ENCODE measurements around the gene NCKAP5.

- TF ChIP-seq, protein P1, sequence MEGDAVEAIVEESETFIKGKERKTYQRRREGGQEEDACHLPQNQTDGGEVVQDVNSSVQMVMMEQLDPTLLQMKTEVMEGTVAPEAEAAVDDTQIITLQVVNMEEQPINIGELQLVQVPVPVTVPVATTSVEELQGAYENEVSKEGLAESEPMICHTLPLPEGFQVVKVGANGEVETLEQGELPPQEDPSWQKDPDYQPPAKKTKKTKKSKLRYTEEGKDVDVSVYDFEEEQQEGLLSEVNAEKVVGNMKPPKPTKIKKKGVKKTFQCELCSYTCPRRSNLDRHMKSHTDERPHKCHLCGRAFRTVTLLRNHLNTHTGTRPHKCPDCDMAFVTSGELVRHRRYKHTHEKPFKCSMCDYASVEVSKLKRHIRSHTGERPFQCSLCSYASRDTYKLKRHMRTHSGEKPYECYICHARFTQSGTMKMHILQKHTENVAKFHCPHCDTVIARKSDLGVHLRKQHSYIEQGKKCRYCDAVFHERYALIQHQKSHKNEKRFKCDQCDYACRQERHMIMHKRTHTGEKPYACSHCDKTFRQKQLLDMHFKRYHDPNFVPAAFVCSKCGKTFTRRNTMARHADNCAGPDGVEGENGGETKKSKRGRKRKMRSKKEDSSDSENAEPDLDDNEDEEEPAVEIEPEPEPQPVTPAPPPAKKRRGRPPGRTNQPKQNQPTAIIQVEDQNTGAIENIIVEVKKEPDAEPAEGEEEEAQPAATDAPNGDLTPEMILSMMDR (IDR thresholded peaks at IDR 0.05) = no peak
- TF ChIP-seq EP300 (IDR thresholded peaks at IDR 0.05) (no peak), POLR2A (IDR thresholded peaks at IDR 0.05) (no peak)
Observed at GRCh38 chr2:132948211-132948610, 620.1 kb downstream of the NCKAP5 start.

Measured in upper lobe of left lung (tissue), 4 donors.